ENCODE measurements around the gene SOS1.
A peak's percentile ranks its signal among the peaks of the same experiment; 100 is the strongest.

Gene SOS1

DNA sequence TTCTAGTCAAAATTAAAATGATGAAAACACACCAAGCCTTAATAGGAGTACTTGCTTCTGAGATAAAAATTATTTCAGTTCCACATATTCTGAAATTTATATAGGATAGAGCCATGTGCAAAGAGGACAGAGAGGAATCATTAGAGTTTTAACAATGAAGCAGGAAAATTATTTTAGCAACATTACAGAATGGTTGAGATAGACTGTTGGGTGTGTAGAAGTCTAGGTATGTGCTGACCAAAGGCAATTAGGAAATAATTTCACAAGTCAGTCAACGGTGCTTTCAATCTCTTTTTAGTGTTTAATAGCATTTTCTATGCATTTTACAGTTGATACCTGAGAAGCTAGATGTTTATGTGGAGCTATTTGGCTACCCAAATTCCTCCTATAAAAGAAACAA is 25.2 kb downstream of the SOS1 start:
- H3K36me3 ChIP-seq (ENCODE audit: control insufficient read depth in 2 of 2, insufficient read depth in 1 of 2, low read length in 2 of 2), result no peaks in the 10 kb centered on the region
- POLR2A ChIA-PET, result interaction anchor here (0.7 kb wide), 1 partner anchor 294 kb away, joined by 4 read pairs; no protein-coding TSS in a partner anchor
- CTCF ChIA-PET, result interaction anchor here (1.2 to 2.6 kb wide), 2 partner anchors 23 to 134 kb away, joined by 4 to 13 read pairs; no protein-coding TSS in a partner anchor
- no peaks in the 10 kb centered on the region for H3K9me3 ChIP-seq (ENCODE audit: control insufficient read depth, insufficient read depth, low read depth, low read length)
- no peak overlapping the region for H3K4me3 ChIP-seq (ENCODE audit: low read depth, low read length)
- peaks cover 8% of the 10 kb centered on the region; the same call in 1 of the 2 replicates for H3K4me1 ChIP-seq (ENCODE audit: control insufficient read depth, insufficient read depth, low read length)
- H3K27ac ChIP-seq (ENCODE audit: extremely low read depth, low read depth, low read length), result no peak overlapping the region
- no peak for TF ChIP-seq ZFP41 (tag by site-specific recombination; IDR thresholded peaks at IDR 0.05; ENCODE audit: borderline replicate concordance)
- TF ChIP-seq ZNF514 (tag by site-specific recombination; IDR thresholded peaks at IDR 0.05), result no peak
- TF ChIP-seq ZNF433 (tag by site-specific recombination; IDR thresholded peaks at IDR 0.05; ENCODE audit: low read depth), result no peak
- TF ChIP-seq, protein P1, sequence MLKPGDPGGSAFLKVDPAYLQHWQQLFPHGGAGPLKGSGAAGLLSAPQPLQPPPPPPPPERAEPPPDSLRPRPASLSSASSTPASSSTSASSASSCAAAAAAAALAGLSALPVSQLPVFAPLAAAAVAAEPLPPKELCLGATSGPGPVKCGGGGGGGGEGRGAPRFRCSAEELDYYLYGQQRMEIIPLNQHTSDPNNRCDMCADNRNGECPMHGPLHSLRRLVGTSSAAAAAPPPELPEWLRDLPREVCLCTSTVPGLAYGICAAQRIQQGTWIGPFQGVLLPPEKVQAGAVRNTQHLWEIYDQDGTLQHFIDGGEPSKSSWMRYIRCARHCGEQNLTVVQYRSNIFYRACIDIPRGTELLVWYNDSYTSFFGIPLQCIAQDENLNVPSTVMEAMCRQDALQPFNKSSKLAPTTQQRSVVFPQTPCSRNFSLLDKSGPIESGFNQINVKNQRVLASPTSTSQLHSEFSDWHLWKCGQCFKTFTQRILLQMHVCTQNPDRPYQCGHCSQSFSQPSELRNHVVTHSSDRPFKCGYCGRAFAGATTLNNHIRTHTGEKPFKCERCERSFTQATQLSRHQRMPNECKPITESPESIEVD (tag by site-specific recombination; IDR thresholded peaks at IDR 0.05), result peak; percentile 86

- Histone ChIP-seq H3K27ac (ENCODE audit: extremely low read depth, low read depth, low read length) (no peak overlapping the region; the same call in 1 of the 2 replicates), H3K9me3 (ENCODE audit: control insufficient read depth, insufficient read depth, low read depth, low read length) (no peaks in the 10 kb centered on the region), H3K4me1 (ENCODE audit: control insufficient read depth, insufficient read depth, low read length) (peaks cover 8% of the 10 kb centered on the region; the same call in 1 of the 2 replicates), H3K36me3 (ENCODE audit: control insufficient read depth in 2 of 2, insufficient read depth in 1 of 2, low read length in 2 of 2) (no peaks in the 10 kb centered on the region), H3K4me3 (ENCODE audit: low read depth, low read length) (no peak overlapping the region)
- CTCF ChIA-PET, result interaction anchor here (0.6 to 1.2 kb wide), 3 partner anchors 8 to 134 kb away, joined by 3 to 4 read pairs (median 3); no protein-coding TSS in a partner anchor
- TF ChIP-seq ZNF274 (IDR thresholded peaks at IDR 0.05; ENCODE audit: low read length), result no peak
- no peak for TF ChIP-seq ZNF274 (tag by site-specific recombination; IDR thresholded peaks at IDR 0.05; ENCODE audit: borderline replicate concordance)
- TF ChIP-seq PRDM10 (tag by site-specific recombination; IDR thresholded peaks at IDR 0.05), result 0 out of 2 replicates have a peak, but pooled peaks have one; percentile 22
- TF ChIP-seq ZNF404 (tag by site-specific recombination; IDR thresholded peaks at IDR 0.05), result no peak
- no peak for TF ChIP-seq ZNF157 (tag by site-specific recombination; IDR thresholded peaks at IDR 0.05)
- POLR2A ChIA-PET, result interaction anchor here (0.7 kb wide), 1 partner anchor 294 kb away, joined by 4 read pairs; no protein-coding TSS in a partner anchor
Observed at GRCh38 chr2:39094717-39095363, 26.0 kb downstream of the SOS1 start.

- Histone ChIP-seq H3K36me3 (ENCODE audit: control insufficient read depth in 2 of 2, insufficient read depth in 1 of 2, low read length in 2 of 2) (no peaks in the 10 kb centered on the region), H3K27ac (ENCODE audit: extremely low read depth, low read depth, low read length) (no peak overlapping the region), H3K9me3 (ENCODE audit: control insufficient read depth, insufficient read depth, low read depth, low read length) (no peaks in the 10 kb centered on the region), H3K4me3 (ENCODE audit: low read depth, low read length) (no peak overlapping the region), H3K4me1 (ENCODE audit: control insufficient read depth, insufficient read depth, low read length) (peaks cover 8% of the 10 kb centered on the region; the same call in 1 of the 2 replicates)
- 0 out of 2 replicates have a peak, but pooled peaks have one; percentile 31 for TF ChIP-seq PRDM1 (tag by site-specific recombination; IDR thresholded peaks at IDR 0.05)
- no peak for TF ChIP-seq ZNF660 (tag by site-specific recombination; IDR thresholded peaks at IDR 0.05)
- TF ChIP-seq ZNF114 (tag by site-specific recombination; IDR thresholded peaks at IDR 0.05), result no peak
- TF ChIP-seq ZNF16 (tag by site-specific recombination; IDR thresholded peaks at IDR 0.05; ENCODE audit: low read depth), result no peak
- TF ChIP-seq ZNF426 (tag by site-specific recombination; IDR thresholded peaks at IDR 0.05), result no peak
- TF ChIP-seq, protein P2, sequence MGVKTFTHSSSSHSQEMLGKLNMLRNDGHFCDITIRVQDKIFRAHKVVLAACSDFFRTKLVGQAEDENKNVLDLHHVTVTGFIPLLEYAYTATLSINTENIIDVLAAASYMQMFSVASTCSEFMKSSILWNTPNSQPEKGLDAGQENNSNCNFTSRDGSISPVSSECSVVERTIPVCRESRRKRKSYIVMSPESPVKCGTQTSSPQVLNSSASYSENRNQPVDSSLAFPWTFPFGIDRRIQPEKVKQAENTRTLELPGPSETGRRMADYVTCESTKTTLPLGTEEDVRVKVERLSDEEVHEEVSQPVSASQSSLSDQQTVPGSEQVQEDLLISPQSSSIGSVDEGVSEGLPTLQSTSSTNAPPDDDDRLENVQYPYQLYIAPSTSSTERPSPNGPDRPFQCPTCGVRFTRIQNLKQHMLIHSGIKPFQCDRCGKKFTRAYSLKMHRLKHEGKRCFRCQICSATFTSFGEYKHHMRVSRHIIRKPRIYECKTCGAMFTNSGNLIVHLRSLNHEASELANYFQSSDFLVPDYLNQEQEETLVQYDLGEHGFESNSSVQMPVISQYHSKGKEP (tag by site-specific recombination; IDR thresholded peaks at IDR 0.05), result no peak
- 0 out of 2 replicates have a peak, but pooled peaks have one; percentile 25 for TF ChIP-seq ZBTB17 (tag by site-specific recombination; IDR thresholded peaks at IDR 0.05)
- no peak for TF ChIP-seq ZNF202 (tag by site-specific recombination; IDR thresholded peaks at IDR 0.05; ENCODE audit: borderline replicate concordance)
- TF ChIP-seq ZNF184 (tag by site-specific recombination; IDR thresholded peaks at IDR 0.05), result no peak
- no peak for TF ChIP-seq ZNF24 (tag by site-specific recombination; IDR thresholded peaks at IDR 0.05)
- TF ChIP-seq MZF1 (tag by site-specific recombination; IDR thresholded peaks at IDR 0.05; ENCODE audit: borderline replicate concordance), result no peak
- POLR2A ChIA-PET, result no interaction called here
- CTCF ChIA-PET, result interaction anchor here (0.7 kb wide), 1 partner anchor 136 kb away, joined by 6 read pairs; no protein-coding TSS in a partner anchor
Observed at GRCh38 chr2:39093218-39093898, 27.5 kb downstream of the SOS1 start.
